Astrocyte (in vitro differentiated cells and primary cell): Measurements from ENCODE around the gene TJP1.

ENCODE experiments used
- EZH2 ChIP-seq: IDR thresholded peaks from 2 replicates; pipeline ENCODE4 v1.6.1; 2012; ENCODE audit warnings: mild to moderate bottlenecking, low read length, inconsistent platforms; ENCODE audit not compliant: insufficient read depth
- TF ChIP-seq, protein P1 (sequence below): IDR thresholded peaks from 2 replicates; pipeline ENCODE4 v1.5.1; 2011; ENCODE audit warnings: low read depth, mild to moderate bottlenecking, inconsistent platforms, low read length, moderate library complexity; ENCODE audit not compliant: insufficient read depth

- TF ChIP-seq, protein P1, sequence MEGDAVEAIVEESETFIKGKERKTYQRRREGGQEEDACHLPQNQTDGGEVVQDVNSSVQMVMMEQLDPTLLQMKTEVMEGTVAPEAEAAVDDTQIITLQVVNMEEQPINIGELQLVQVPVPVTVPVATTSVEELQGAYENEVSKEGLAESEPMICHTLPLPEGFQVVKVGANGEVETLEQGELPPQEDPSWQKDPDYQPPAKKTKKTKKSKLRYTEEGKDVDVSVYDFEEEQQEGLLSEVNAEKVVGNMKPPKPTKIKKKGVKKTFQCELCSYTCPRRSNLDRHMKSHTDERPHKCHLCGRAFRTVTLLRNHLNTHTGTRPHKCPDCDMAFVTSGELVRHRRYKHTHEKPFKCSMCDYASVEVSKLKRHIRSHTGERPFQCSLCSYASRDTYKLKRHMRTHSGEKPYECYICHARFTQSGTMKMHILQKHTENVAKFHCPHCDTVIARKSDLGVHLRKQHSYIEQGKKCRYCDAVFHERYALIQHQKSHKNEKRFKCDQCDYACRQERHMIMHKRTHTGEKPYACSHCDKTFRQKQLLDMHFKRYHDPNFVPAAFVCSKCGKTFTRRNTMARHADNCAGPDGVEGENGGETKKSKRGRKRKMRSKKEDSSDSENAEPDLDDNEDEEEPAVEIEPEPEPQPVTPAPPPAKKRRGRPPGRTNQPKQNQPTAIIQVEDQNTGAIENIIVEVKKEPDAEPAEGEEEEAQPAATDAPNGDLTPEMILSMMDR = no peak
- TF ChIP-seq EZH2 = no peak
Observed at GRCh38 chr15:29805043-29805707, 17.1 kb downstream of the TJP1 start.
